NCI-H1930 (cell line): ENCODE results near the gene ACLY.
A peak's percentile ranks its signal among the peaks of the same experiment; 100 is the strongest.

Source experiments
- DNase-seq, 2 experiments: peaks; one replicate each; lab custom pipeline; 2025; lab: John Stamatoyannopoulos, UW

Gene ACLY

DNA sequence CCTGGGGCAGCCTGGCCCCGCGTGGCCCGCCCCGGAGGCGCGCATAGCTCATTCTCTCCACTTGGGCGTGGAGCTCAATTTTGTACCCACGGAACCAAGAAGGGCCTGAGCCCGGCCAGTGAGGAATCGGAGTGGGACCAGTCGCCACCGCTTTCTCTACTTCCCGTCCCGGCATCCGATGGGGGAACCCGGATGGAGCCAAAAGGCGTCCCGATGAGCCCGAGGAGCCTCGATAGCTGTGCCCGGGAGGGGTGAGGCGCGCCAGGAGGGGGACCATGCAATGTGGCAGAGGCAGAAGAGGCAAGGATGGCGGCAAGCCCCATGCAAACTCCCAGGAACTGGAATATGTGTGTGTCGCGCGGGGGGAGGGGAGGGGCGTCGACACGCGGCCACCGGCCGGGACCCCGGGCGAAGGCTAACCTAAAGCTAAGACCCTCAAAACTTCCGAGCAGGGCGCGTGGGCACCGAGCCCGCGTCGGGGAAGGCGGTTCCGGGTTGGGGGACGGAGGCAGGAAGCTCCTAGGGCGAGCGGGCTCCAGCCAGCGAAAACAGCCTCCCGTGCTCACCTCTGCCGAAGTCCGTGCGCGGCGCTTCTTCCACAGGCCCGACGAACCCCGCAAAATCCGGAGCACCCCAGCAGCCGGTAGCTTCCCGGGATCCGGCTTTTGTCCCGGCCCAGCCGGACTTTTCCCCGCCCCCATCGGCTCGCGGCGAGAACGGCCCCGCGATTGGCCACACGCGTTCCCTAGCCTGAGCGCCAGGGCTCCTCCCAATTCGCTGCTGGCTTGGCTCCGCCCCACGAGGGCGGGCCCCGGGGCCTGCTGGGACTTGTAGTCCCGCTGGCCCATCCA, at the start of gene ACLY:
ACLY (minus strand) TSS at position 638 of the 851 bp plus-strand sequence. CDS start 5,078 bp downstream, outside the sequence.
- peak; percentile 92 to 96 for DNase-seq

DNA sequence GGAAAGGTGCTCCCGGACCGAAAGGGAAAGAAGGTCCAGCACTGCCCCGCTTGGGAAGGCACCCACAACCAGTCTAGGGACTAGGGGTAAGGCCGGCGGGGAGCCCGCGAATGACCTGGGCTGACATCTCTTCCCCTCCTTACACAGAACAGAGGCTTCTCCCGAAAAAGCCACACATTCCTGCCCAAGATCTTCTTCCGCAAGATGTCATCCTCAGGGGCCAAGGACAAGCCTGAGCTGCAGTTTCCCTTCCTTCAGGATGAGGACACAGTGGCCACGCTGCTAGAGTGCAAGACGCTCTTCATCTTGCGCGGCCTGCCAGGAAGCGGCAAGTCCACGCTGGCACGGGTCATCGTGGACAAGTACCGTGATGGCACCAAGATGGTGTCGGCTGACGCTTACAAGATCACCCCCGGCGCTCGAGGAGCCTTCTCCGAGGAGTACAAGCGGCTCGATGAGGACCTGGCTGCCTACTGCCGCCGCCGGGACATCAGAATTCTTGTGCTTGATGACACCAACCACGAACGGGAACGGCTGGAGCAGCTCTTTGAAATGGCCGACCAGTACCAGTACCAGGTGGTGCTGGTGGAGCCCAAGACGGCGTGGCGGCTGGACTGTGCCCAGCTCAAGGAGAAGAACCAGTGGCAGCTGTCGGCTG, 49.3 kb upstream of the ACLY start:
- DNase-seq: no peak

DNA sequence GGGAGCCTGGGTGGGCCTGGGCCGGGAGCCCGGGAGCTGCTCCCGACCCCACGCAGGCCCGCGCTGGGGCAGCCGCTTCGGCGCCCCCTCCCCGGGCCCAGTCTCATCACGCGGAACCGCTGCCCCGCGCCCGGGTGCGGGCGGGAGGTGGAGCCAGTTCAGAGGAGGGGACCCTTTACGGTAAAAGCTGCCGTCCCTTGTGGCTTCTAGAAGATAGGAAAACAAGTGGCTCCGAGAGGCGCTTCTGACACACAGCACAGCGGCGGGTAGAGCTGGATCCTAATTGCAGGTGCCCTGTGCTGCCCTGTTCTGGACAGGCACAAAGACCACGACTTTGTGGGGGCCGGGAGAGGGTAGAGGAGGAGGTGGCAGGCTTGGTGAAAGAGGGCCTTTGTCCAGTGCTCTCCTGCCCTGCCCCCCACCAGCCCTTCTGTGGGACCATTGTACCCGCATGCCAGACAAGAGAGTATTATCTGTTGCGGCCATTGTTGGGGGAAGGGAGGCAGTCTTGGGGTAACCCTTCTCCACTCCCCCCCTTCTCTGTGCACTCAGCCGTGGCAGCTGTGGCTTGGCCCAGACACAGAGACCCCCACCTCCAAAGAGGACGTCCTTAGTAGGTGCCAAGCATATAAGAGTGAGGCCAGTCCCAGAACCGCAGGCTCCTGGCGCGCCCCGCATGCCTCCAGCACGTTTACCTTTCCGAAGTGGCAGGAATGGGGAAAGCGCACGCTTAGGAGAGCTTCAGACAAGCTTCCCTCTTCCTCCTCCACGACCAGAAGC, 48.6 kb upstream of the ACLY start:
- no peak for DNase-seq

DNA sequence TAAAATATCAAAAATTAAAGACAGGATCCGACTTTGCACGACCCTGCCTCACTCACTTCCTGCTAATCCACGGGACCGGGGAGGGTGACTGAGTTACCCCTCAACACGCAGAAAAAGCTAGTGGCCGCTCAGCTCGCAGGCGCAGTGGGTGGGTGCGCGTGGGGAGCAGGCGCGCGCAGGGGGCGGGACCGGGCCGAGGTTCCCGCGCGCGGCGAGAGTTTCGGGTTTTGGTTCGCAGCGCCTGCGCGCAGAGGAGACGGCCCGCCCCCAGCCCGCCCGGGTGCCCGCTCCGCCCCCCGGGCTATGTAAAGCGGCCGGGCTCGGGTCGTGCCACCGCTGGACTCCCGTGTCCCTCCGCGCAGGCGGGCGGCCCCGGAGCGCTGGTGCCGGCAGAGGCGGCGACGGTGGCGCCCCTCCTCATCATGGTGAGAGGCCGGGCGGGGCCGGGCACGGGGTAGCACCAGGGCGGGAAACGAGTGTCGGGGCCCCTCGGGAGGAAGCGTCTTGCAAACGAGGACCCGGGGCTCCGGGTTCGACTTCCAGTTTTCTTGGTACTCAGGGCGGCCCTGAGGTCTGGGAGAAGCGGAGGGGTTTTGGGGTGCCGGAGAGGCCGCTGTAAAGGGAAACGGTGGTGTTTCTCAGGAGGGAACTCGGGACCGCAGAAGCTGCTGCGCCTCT, 47.9 kb upstream of the ACLY start, which contains the start of gene CNP:
CNP (plus strand) TSS at position 333 of the 678 bp plus-strand sequence; CDS start at position 423, 90 bp downstream.
- peak; percentile 74 to 89 for DNase-seq

DNA sequence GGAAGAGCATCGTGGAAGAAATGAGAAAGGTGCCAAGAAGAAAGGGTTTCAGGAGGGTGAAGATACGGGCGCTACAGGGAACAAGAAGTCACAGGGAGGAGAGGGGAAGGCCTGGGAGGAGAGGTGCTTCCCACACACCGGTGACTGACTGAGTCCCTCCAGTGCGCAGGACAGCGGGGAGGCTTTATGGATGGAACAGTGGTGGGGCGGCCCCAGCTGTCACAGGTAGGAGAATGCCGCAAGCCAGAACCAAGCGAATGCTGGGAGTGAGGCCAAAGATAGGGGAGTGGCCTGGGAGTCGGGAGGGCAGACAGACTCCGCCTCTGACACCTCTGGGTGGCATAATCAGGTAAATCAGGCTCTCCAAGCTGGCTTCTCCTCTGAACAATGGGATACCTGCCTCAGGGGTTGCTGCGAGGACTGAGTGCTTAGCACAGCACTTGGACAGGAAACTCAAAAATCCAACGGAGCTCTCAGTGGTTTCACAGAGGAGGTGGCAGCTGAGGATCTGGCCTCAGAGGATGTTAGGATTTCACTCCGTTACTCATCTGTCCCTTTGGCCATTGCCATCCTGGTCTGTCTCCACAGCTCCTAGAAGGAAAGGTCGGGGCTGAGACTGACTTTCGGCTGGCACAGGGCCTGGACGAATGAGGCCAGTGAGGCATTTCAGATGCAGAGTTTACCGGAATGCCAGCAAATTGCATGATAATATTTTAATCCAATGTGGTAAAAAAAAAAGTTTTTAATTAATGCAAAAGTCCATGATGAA, 47.1 kb upstream of the ACLY start:
- peak; percentile 57 to 60 for DNase-seq

DNA sequence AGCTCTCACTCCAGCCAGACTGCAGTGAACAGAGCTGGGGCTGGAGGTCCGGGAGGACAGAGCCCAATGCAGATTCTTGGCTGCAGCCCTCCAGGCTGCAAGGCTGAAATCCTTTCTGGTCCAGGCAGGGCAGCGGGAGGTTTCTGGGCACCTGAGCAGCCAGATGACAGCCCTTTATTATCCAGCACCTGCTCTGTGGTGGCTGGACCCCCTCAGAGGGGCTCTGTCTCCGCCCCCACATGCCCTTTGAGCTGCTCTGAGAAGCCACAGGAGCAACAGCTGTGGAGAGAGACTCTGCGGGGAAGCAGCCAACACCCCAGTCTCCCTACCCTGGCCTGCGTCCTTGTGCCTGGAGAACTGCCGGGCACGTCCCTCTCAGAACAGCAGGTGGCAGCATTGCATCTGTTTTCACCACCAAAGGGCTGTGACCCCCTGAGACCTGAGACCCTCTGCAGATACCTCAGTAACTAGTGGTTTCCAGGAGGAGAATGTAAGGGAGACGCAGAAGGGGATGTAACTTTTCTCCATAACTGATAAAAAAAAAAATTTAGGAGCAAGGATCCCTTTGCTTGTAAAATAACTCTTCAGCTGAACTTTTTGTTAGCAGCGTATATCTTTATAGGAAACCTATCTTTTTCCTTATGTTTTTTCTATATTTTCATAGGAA, 44.1 kb upstream of the ACLY start:
- peak; percentile 52 to 58 for DNase-seq

DNA sequence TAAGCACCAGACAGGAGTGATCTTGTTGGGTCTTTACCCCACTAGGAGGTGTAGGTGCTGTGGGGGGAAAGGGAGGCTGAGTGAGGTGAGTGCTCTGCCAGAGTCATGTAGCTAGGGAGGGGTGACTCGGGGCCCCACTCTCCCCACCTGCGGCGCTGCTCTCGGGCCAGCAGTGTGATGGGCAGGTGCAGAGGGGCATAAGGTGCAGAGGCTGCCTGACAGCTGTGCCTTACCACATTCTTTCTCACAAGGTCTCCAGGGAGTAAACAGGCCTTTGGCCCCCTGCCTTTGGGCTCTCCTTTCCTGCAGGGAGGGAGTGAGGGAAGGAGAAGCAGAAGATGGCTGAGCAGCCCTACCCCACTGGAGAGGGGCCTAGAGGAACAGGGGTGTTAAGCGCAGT, 43.4 kb upstream of the ACLY start:
- DNase-seq: no peak

DNA sequence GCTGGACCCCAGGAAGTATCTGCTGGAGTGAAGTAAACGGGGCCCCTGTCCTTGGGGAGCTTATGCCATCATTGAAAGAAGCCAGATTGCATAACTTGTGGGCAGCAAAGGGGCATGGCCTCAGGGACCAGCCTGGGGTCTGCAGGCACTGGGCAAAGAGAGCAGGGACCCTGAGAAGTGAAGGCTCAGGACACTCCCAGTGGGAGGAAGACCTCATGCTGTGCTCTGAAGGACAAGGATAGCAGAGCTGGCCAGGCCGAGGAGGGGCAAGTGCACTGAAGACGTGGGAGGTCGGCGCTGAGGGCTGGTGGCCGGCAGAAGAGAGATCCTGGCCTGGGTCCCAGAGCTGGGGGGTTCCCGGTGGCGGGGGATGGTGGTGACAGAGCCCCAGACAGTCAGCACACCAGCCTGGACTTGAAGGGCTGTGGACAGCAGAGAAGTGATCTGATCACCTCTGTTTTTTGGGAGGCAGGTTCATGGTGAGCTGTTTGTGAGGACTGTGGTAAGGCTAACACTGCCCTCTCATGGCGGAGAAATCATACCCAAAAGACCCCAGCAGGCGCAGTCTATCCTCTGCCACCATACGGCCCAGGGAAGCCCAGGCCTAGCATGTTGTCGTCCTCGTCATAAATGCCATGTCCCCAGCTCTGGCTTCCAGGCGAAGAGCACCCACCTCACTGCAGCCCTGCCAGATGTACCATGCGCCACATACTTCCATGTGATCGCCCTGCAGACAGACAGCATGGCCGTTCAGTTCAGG, 40.8 kb upstream of the ACLY start:
- no peak for DNase-seq

DNA sequence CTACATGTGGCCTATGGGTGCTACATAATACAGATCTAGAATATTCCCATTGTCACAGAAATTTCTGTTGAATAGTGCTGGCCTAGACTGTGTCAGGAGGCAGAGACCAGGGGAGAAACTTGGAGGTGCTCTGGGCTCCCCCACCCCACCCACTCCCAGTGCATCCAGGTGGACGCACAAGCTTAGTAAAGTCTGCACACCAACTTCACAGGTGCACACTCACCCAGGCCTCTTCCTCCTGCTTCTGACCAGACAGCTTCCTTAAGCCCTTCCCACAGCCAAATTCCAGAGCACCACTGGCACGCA, 40.2 kb upstream of the ACLY start:
- no peak for DNase-seq

DNA sequence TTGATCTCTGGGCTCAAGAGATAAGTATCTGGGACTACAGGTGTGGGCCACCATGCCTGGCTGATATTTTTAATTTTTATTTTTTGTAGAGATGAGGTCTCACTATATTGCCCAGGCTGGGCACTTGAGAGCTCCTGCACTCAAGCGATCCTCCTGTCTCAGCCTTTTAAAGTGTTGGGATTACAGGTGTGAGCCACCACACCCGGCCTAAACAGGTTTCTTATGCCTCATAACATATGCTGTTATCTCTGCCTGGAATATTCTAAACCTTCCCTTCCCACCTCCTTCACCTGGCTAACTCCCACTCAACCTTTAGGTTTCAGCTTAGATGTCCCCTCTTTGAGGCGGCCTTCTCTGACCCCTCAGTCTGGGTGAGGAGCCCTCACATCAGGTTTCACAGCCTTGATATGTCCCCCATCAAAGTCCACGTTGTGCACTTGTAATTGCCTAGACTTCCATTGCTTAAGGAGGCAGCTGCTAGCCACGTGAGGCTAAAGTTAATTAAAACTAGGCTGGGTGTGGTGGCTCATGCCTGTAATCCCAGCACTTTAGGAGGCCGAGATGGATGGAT, 39.2 kb upstream of the ACLY start:
- DNase-seq: no peak

DNA sequence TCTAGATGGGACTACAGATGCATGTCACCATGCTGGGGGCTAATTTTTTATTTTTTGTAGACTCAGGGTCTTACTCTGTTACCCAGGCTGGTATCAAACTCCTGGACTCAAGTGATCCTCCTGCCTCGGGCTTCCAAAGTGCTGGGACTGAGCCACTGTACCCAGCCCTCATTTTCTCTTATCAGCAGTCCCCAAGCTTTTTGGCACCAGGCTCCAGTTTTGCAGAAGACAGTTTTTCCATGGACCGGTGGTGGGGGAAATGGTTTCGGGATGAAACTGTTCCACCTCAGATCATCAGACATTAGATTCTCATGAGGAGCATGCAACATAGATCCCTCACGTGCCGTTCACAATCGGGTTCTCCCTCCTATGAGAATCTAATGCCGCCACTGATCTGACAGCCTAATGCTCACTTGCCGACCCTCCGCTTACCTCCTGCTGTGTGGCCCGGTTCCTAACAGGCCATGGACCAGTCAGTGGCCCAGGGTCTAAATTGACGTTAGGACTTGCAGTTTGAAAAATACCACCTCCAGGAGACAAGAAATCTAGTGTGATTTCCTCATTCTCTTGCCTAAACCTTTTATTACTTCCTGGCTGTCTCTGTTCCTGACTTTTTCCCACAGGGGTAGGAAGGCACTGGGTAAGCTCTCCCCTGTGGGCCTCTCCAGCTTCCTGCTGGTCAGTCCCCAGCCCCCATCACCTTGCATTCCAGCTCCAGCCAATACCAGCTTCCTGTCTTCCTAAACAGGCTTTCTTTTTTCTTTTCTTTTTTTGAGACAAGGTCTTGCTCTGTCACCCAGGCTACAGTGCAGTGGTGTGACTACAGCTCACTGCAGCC, 38.5 kb upstream of the ACLY start:
- DNase-seq: no peak

DNA sequence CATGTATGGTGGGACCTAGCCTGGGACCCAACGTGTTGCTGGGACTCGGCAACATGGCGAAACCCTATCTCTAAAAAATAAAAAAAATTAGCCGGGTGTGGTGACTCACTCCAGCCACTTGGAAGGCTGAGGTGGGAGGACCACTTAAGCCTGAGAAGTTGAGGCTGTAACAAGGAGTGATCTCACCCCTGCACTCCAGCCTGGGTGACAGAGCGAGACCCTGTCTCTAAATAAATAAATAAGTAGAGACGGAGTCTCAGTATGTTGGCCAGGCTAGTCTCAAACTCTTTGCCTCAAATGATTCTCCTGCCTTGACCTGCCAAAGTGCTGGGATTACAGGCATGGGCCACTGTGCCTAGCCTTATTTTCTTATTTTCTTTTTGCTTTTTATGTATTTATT, 37.8 kb upstream of the ACLY start:
- DNase-seq: no peak

DNA sequence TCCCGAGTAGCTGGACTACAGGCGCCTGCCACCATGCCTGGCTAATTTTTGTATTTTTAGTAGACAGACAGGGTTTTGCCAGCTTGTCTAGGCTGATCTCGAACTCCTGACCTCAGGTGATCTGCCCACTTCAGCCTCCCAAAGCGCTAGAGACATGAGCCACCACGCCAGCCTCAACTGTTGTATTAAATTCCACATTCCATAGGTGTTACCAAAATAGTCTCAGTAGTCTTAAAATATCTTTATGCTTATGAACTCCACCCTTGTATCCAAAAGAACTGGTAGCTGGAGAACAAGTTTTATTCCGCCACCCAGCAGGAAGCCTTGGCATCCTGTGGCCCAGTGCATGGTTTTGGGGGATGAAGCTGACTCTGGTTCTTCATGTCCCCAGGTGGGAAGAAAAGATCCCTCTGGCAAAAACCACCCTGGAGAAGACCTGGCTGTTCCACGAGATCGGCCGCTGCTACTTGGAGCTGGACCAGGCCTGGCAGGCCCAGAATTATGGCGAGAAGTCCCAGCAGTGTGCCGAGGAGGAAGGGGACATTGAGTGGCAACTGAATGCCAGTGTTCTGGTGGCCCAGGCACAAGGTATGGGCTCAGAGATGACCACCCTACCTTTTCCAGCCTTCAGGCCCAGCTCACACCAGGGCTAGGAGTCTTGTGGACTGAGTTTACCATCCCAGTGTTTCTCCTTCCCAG, 30.2 kb upstream of the ACLY start:
- no peak for DNase-seq

DNA sequence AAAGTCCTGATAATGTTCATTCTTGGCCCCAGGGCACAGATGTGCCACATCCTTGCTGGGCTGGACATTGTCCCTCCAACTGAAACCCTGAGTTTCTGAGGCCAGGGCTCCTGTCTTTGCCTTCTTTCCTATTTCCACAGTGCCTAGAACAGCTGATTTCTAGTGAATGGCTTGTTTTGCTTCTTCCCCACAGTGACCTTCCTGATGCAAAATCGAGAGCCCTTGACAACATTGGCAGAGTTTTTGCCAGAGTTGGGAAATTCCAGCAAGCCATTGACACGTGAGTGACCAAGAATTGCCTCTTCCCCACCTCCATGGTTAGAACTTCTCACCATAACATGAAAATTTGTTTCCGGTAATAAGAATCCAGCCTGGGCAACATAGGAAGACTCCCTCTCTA, 26.2 kb upstream of the ACLY start:
- no peak for DNase-seq

DNA sequence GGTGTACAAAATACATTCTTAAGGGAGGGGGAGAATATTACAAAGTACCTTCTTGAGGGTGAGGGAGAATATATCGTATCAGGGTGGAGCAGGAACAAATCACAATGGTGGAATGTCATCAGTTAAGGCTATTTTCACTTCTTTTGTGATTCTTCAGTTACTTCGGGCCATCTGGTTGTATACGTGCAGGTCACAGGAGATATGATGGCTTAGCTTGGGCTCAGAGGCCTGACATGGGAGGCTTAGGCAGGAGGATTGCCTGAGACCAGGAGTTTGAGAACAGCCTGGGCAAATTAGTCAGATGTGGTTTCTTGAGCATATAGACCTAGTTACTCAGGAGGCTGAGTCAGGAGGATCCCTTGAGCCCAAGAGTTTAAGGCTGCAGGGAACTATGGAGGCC, 24.7 kb upstream of the ACLY start:
- DNase-seq: no peak

DNA sequence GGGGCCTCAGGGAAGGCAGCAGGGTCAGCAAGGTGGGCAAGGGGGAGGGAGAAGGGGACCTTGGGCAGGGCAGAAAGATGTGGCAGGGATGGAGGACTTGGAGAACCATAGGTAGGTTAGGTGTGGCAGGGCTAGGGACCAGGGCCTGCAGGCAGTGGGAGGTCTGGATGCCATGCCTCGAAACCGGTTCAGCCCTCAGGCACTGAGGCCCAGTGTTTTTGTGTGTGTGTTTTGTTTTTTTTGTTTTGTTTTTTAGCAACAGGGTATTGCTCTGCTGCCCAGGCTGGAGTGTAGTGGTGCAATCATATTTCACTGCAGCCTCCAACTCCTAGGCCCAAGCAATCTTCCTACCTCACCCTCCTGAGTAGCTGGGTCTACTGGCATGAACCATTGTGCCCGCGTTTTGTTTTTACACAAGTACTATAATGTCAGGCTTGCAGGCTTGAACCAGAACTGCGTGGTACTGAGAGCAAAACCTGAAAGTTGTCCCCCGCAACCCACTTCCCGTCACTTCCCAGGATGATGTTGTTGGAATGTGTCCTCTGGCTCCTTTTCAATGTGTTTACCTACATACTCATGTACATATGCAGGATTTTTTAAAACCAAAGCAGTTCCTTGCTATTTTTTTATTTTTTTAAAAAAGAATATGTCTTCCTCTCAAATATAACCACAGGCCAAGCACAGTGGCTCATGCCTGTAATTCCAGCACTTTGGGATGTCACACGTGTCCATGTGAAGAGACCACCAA, 24.0 kb upstream of the ACLY start:
- DNase-seq: no peak

DNA sequence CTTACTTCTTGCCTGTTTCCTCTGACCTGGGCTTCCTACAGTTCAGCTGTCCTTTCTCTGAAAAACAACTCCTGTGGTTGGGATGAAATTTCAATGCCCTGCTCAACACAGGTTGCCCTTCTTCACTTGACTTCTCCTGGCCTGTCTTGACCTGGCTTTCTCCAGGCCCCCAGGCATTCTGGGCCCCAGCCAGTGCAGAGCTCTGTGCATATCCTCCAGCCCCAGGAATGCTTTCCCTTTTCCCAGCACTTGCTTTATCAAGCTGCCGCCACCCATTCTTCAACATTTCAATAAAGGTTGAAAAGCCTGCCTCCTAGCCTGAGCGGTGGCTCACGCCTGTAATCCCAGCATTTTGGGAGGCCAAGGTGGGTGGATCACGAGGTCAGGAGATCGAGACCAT, 22.4 kb upstream of the ACLY start:
- no peak for DNase-seq
